Gastrocnemius medialis (tissue), 4 donors: ENCODE data around the gene OPA3.

Source experiments
- CTCF ChIP-seq, 5 experiments: fragments of 450-650 bp in 3 of 5; fragments of 200-600 bp in 2 of 5; sonication (generic) in 2 of 5; IDR thresholded peaks in 4 of 5; conservative IDR thresholded peaks in 1 of 5; 1 replicate in 4 of 5; 2 replicates in 1 of 5; pipeline ENCODE4 v1.5.1; 2016 to 2019; ENCODE audit warnings: antibody characterized with exemption in 5 of 5, mild to moderate bottlenecking in 3 of 5, moderate library complexity in 3 of 5
- POLR2A ChIP-seq, 2 donors: fragments of 450-650 bp; IDR thresholded peaks; one replicate each; pipeline ENCODE4 v1.6.1; 2017; ENCODE audit warnings: antibody characterized with exemption in 2 of 2, mild to moderate bottlenecking in 2 of 2, moderate library complexity in 2 of 2

GRCh38 chr19:45569619-45570421 lies 14.8 kb downstream of the OPA3 start:
- TF ChIP-seq CTCF (IDR thresholded peaks at IDR 0.05 in 4 of 5, conservative IDR thresholded peaks at IDR 0.05 in 1 of 5) (peak; percentile 73 to 87 (median 79)), POLR2A (IDR thresholded peaks at IDR 0.05) (no peak)
